ENCODE results near the gene BRCA2. TPM values are rescaled to one million over a fixed set of nuclear protein-coding genes. Genes with fewer than 3 reads are reported as not detected.

The BRCA2 gene
- total and polyA plus RNA-seq, 9 of the 15 experiments (the other 6 are each of a cell fraction or from before 2014, with no cell fraction given) = 4.1 to 17.3 (median 5.8) TPM

DNA sequence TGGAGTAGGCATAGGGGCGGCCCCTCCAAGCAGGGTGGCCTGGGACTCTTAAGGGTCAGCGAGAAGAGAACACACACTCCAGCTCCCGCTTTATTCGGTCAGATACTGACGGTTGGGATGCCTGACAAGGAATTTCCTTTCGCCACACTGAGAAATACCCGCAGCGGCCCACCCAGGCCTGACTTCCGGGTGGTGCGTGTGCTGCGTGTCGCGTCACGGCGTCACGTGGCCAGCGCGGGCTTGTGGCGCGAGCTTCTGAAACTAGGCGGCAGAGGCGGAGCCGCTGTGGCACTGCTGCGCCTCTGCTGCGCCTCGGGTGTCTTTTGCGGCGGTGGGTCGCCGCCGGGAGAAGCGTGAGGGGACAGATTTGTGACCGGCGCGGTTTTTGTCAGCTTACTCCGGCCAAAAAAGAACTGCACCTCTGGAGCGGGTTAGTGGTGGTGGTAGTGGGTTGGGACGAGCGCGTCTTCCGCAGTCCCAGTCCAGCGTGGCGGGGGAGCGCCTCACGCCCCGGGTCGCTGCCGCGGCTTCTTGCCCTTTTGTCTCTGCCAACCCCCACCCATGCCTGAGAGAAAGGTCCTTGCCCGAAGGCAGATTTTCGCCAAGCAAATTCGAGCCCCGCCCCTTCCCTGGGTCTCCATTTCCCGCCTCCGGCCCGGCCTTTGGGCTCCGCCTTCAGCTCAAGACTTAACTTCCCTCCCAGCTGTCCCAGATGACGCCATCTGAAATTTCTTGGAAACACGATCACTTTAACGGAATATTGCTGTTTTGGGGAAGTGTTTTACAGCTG lies at the start of gene BRCA2, which contains the start of gene ZAR1L (continued):
- TF ChIP-seq, protein P1, sequence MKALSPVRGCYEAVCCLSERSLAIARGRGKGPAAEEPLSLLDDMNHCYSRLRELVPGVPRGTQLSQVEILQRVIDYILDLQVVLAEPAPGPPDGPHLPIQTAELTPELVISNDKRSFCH (CRISPR knock-in tag; IDR thresholded peaks at IDR 0.05) = no peak
- TF ChIP-seq, protein P1 (tag; IDR thresholded peaks at IDR 0.05) = peak; percentile 41; the same call in 1 of the 2 replicates
- no peak for TF ChIP-seq SMAD3 (CRISPR knock-in tag; conservative IDR thresholded peaks at IDR 0.05)
- TF ChIP-seq NONO (IDR thresholded peaks at IDR 0.05; ENCODE audit: low read depth in 2 of 2, low read length in 1 of 2) = no peak; a peak in 1 of 4 replicates
- TF ChIP-seq ZEB2 (IDR thresholded peaks at IDR 0.05) = no peak
- no peak for TF ChIP-seq FOXM1 (IDR thresholded peaks at IDR 0.05; ENCODE audit: low read depth)
- no peak for TF ChIP-seq FOXM1 (CRISPR knock-in tag; IDR thresholded peaks at IDR 0.05; ENCODE audit: low read depth)
- TF ChIP-seq RBBP5 (IDR thresholded peaks at IDR 0.05; ENCODE audit: borderline replicate concordance, insufficient read depth, low read length, poor library complexity, severe bottlenecking) = no peak
- TF ChIP-seq, protein P2, sequence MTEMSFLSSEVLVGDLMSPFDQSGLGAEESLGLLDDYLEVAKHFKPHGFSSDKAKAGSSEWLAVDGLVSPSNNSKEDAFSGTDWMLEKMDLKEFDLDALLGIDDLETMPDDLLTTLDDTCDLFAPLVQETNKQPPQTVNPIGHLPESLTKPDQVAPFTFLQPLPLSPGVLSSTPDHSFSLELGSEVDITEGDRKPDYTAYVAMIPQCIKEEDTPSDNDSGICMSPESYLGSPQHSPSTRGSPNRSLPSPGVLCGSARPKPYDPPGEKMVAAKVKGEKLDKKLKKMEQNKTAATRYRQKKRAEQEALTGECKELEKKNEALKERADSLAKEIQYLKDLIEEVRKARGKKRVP (CRISPR knock-in tag; IDR thresholded peaks at IDR 0.05) = no peak
- TF ChIP-seq SRSF7 (optimal IDR thresholded peaks at IDR 0.05; ENCODE audit: low read depth, low read length) = no peak
- TF ChIP-seq, protein P3, sequence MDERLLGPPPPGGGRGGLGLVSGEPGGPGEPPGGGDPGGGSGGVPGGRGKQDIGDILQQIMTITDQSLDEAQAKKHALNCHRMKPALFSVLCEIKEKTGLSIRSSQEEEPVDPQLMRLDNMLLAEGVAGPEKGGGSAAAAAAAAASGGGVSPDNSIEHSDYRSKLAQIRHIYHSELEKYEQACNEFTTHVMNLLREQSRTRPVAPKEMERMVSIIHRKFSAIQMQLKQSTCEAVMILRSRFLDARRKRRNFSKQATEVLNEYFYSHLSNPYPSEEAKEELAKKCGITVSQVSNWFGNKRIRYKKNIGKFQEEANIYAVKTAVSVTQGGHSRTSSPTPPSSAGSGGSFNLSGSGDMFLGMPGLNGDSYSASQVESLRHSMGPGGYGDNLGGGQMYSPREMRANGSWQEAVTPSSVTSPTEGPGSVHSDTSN (CRISPR knock-in tag; IDR thresholded peaks at IDR 0.05; ENCODE audit: low read depth) = no peak
- TF ChIP-seq, protein P3 (tag; conservative IDR thresholded peaks at IDR 0.05; ENCODE audit: low read depth) = no peak
- TF ChIP-seq MAFG (tag; conservative IDR thresholded peaks at IDR 0.05) = no peak
- TF ChIP-seq, protein P4, sequence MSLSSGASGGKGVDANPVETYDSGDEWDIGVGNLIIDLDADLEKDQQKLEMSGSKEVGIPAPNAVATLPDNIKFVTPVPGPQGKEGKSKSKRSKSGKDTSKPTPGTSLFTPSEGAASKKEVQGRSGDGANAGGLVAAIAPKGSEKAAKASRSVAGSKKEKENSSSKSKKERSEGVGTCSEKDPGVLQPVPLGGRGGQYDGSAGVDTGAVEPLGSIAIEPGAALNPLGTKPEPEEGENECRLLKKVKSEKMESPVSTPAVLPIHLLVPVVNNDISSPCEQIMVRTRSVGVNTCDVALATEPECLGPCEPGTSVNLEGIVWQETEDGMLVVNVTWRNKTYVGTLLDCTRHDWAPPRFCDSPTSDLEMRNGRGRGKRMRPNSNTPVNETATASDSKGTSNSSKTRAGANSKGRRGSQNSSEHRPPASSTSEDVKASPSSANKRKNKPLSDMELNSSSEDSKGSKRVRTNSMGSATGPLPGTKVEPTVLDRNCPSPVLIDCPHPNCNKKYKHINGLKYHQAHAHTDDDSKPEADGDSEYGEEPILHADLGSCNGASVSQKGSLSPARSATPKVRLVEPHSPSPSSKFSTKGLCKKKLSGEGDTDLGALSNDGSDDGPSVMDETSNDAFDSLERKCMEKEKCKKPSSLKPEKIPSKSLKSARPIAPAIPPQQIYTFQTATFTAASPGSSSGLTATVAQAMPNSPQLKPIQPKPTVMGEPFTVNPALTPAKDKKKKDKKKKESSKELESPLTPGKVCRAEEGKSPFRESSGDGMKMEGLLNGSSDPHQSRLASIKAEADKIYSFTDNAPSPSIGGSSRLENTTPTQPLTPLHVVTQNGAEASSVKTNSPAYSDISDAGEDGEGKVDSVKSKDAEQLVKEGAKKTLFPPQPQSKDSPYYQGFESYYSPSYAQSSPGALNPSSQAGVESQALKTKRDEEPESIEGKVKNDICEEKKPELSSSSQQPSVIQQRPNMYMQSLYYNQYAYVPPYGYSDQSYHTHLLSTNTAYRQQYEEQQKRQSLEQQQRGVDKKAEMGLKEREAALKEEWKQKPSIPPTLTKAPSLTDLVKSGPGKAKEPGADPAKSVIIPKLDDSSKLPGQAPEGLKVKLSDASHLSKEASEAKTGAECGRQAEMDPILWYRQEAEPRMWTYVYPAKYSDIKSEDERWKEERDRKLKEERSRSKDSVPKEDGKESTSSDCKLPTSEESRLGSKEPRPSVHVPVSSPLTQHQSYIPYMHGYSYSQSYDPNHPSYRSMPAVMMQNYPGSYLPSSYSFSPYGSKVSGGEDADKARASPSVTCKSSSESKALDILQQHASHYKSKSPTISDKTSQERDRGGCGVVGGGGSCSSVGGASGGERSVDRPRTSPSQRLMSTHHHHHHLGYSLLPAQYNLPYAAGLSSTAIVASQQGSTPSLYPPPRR (CRISPR knock-in tag; IDR thresholded peaks at IDR 0.05; ENCODE audit: borderline replicate concordance) = no peak
- no peak for TF ChIP-seq SMARCE1 (IDR thresholded peaks at IDR 0.05)
